ENCODE measurements around the gene SNX33. TPM values are rescaled to one million over a fixed set of nuclear protein-coding genes. Genes with fewer than 3 reads are reported as not detected.

The SNX33 gene
- total and polyA plus RNA-seq, 2 of the 13 experiments (the other 11 are each of a cell fraction or from before 2014, with no cell fraction given): 11.0 to 11.6 TPM

GRCh38 chr15:75650908-75651809, 3.4 kb downstream of the SNX33 start (continued):
- TF ChIP-seq, protein P1, sequence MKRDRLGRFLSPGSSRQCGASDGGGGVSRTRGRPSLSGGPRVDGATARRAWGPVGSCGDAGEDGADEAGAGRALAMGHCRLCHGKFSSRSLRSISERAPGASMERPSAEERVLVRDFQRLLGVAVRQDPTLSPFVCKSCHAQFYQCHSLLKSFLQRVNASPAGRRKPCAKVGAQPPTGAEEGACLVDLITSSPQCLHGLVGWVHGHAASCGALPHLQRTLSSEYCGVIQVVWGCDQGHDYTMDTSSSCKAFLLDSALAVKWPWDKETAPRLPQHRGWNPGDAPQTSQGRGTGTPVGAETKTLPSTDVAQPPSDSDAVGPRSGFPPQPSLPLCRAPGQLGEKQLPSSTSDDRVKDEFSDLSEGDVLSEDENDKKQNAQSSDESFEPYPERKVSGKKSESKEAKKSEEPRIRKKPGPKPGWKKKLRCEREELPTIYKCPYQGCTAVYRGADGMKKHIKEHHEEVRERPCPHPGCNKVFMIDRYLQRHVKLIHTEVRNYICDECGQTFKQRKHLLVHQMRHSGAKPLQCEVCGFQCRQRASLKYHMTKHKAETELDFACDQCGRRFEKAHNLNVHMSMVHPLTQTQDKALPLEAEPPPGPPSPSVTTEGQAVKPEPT (CRISPR knock-in tag; IDR thresholded peaks at IDR 0.05; ENCODE audit: low read depth): no peak
- TF ChIP-seq FOXP1 (IDR thresholded peaks at IDR 0.05) (no peak), FOXP1 (CRISPR knock-in tag; IDR thresholded peaks at IDR 0.05) (no peak), MXI1 (IDR thresholded peaks at IDR 0.05; ENCODE audit: borderline replicate concordance, low read depth, low read length) (peak; percentile 86; the same call in 1 of the 3 replicates), NRL (CRISPR knock-in tag; IDR thresholded peaks at IDR 0.05; ENCODE audit: borderline replicate concordance) (peak; percentile 70; the same call in 1 of the 2 replicates), HDAC1 (CRISPR knock-in tag; IDR thresholded peaks at IDR 0.05) (peak; percentile 85), GABPB1 (CRISPR knock-in tag; IDR thresholded peaks at IDR 0.05) (peak; percentile 59), NFIB (CRISPR knock-in tag; IDR thresholded peaks at IDR 0.05; ENCODE audit: borderline replicate concordance) (no peak), MXD3 (CRISPR knock-in tag; IDR thresholded peaks at IDR 0.05) (no peak), RBM39 (IDR thresholded peaks at IDR 0.05; ENCODE audit: low read depth, low read length, poor library complexity, severe bottlenecking) (no peak), SPEN (CRISPR knock-in tag; IDR thresholded peaks at IDR 0.05; ENCODE audit: low read depth) (peak; percentile 78), AHR (CRISPR knock-in tag; IDR thresholded peaks at IDR 0.05) (no peak), TAF15 (IDR thresholded peaks at IDR 0.05; ENCODE audit: low read depth, low read length, poor library complexity, severe bottlenecking) (no peak), SOX5 (CRISPR knock-in tag; IDR thresholded peaks at IDR 0.05; ENCODE audit: borderline replicate concordance) (peak; percentile 72; the same call in 1 of the 2 replicates), U2AF2 (IDR thresholded peaks at IDR 0.05; ENCODE audit: low read depth, low read length) (no peak), ZFX (CRISPR knock-in tag; IDR thresholded peaks at IDR 0.05; ENCODE audit: low read depth) (peak; percentile 72), ZNF264 (CRISPR knock-in tag; IDR thresholded peaks at IDR 0.05) (peak; percentile 43; the same call in 1 of the 2 replicates), ZNF205 (CRISPR knock-in tag; IDR thresholded peaks at IDR 0.05) (peak; percentile 57; the same call in 1 of the 2 replicates), ZNF572 (CRISPR knock-in tag; IDR thresholded peaks at IDR 0.05) (0 out of 2 replicates have a peak, but pooled peaks have one; percentile 46), ZNF121 (CRISPR knock-in tag; IDR thresholded peaks at IDR 0.05) (peak; percentile 71; the same call in 1 of the 2 replicates), ZMYM2 (CRISPR knock-in tag; IDR thresholded peaks at IDR 0.05) (peak; percentile 83), TCF7L2 (IDR thresholded peaks at IDR 0.05; ENCODE audit: low read depth, low read length) (no peak)
- TF ChIP-seq, protein P2, sequence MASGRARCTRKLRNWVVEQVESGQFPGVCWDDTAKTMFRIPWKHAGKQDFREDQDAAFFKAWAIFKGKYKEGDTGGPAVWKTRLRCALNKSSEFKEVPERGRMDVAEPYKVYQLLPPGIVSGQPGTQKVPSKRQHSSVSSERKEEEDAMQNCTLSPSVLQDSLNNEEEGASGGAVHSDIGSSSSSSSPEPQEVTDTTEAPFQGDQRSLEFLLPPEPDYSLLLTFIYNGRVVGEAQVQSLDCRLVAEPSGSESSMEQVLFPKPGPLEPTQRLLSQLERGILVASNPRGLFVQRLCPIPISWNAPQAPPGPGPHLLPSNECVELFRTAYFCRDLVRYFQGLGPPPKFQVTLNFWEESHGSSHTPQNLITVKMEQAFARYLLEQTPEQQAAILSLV (CRISPR knock-in tag; IDR thresholded peaks at IDR 0.05; ENCODE audit: borderline replicate concordance): no peak; the same call in 1 of the 2 replicates
- TF ChIP-seq, protein P3, sequence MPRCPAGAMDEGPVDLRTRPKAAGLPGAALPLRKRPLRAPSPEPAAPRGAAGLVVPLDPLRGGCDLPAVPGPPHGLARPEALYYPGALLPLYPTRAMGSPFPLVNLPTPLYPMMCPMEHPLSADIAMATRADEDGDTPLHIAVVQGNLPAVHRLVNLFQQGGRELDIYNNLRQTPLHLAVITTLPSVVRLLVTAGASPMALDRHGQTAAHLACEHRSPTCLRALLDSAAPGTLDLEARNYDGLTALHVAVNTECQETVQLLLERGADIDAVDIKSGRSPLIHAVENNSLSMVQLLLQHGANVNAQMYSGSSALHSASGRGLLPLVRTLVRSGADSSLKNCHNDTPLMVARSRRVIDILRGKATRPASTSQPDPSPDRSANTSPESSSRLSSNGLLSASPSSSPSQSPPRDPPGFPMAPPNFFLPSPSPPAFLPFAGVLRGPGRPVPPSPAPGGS (CRISPR knock-in tag; IDR thresholded peaks at IDR 0.05): peak; percentile 84
